GM06990 (cell line): Measurements from ENCODE around the gene ONECUT3.

Experiments
- DNase-seq: peaks from one replicate; pipeline ENCODE4 v3.0.0-alpha.2; 2011; ENCODE audit not compliant: insufficient read length; ENCODE audit errors: extremely low read depth
- H3K27me3 ChIP-seq: replicated peaks from 2 replicates; pipeline ENCODE4 v1.6.0; 2011; ENCODE audit warnings: low read length; ENCODE audit not compliant: control insufficient read depth, insufficient read depth
- H3K36me3 ChIP-seq: 2 replicates; pipeline ENCODE4 v1.5.1; 2011; ENCODE audit warnings: low read length; ENCODE audit not compliant: control insufficient read depth, insufficient read depth
- H3K4me3 ChIP-seq: replicated peaks from 2 replicates; pipeline ENCODE4 v1.5.1; 2011; ENCODE audit warnings: low read depth, mild to moderate bottlenecking, control low read depth, low read length
- TF ChIP-seq, protein P1 (sequence below): IDR thresholded peaks from 2 replicates; pipeline ENCODE4 v1.5.1; 2011; ENCODE audit warnings: low read length, control low read depth, mild to moderate bottlenecking, inconsistent platforms; ENCODE audit not compliant: insufficient read depth, poor library complexity, severe bottlenecking

ONECUT3 gene

DNA sequence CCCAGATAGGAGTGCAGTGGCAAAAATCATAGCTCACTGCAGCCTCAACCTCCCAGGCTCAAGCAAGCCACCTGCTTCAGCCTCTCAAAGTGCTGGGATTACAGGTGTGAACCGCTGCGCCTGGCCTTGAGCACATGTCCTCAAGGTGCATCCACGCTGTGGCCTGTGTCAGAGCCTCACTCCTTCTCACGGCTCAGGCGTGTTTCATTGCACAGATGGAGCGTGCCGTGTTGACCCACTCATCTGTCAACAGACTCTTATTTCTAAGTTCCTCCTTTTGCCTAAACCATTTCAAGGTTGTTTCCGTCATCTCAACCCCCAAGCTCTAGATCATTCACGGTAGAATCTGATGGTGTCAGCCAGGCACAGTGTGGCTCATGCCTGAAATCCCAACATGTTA is 30.6 kb downstream of the ONECUT3 start:
- DNase-seq = no peak
- H3K27me3 ChIP-seq = no peaks in the 10 kb centered on the region; the same call in 1 of the 2 replicates
- TF ChIP-seq, protein P1, sequence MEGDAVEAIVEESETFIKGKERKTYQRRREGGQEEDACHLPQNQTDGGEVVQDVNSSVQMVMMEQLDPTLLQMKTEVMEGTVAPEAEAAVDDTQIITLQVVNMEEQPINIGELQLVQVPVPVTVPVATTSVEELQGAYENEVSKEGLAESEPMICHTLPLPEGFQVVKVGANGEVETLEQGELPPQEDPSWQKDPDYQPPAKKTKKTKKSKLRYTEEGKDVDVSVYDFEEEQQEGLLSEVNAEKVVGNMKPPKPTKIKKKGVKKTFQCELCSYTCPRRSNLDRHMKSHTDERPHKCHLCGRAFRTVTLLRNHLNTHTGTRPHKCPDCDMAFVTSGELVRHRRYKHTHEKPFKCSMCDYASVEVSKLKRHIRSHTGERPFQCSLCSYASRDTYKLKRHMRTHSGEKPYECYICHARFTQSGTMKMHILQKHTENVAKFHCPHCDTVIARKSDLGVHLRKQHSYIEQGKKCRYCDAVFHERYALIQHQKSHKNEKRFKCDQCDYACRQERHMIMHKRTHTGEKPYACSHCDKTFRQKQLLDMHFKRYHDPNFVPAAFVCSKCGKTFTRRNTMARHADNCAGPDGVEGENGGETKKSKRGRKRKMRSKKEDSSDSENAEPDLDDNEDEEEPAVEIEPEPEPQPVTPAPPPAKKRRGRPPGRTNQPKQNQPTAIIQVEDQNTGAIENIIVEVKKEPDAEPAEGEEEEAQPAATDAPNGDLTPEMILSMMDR = no peak
- H3K4me3 ChIP-seq = no peak overlapping the region
- H3K36me3 ChIP-seq = no peaks in the 10 kb centered on the region

- TF ChIP-seq, protein P1 = no peak
- Histone ChIP-seq H3K4me3 (no peak overlapping the region), H3K36me3 (no peaks in the 10 kb centered on the region), H3K27me3 (no peaks in the 10 kb centered on the region; the same call in 1 of the 2 replicates)
- no peak for DNase-seq
Observed at GRCh38 chr19:1785310-1785709, 32.0 kb downstream of the ONECUT3 start.

- TF ChIP-seq, protein P1 = no peak
- Histone ChIP-seq H3K27me3 (no peaks in the 10 kb centered on the region; the same call in 1 of the 2 replicates), H3K4me3 (no peak overlapping the region), H3K36me3 (no peaks in the 10 kb centered on the region)
- DNase-seq = no peak
Observed at GRCh38 chr19:1786668-1787067, 33.4 kb downstream of the ONECUT3 start.

DNA sequence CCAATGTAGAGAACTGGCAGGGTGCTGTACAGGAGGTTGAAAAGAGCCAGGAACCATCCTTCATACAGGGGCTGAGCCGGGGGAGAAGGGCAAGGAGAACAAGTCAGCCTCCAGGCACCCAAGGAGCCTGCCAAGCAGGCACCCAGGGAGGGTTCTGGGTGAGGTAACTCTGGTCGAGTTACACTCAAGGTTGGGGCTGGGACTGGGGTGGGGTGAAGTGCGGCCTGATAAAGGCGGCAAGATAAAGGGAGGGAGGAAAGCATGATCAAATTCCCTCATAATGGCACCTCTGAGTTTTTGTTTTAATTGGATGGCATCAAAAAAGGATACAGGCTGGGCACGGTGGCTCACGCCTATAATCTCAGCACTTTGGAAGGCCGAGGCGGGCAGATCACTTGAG is 33.8 kb downstream of the ONECUT3 start:
- no peaks in the 10 kb centered on the region for H3K36me3 ChIP-seq
- no peak overlapping the region for H3K4me3 ChIP-seq
- DNase-seq = no peak
- H3K27me3 ChIP-seq = no peaks in the 10 kb centered on the region; the same call in 1 of the 2 replicates
- TF ChIP-seq, protein P1 = no peak

- H3K36me3 ChIP-seq = no peaks in the 10 kb centered on the region
- H3K4me3 ChIP-seq = no peak overlapping the region
- no peaks in the 10 kb centered on the region; the same call in 1 of the 2 replicates for H3K27me3 ChIP-seq
- no peak for DNase-seq
- TF ChIP-seq, protein P1 = no peak
Observed at GRCh38 chr19:1789261-1790041, 36.1 kb downstream of the ONECUT3 start.
